ENCODE measurements around the gene NUCB2. TPM values are rescaled to one million over a fixed set of nuclear protein-coding genes. Genes with fewer than 3 reads are reported as not detected.
"Not testable (repeated sequence)": the region's sequence is repeated elsewhere in the genome, so short reads cannot be mapped to it uniquely, and the experiment has no call there.

The NUCB2 gene
- total RNA-seq = 114 and 128 TPM in 2 replicates

- intact Hi-C loops (cut with micrococcal nuclease) = loop anchor here (1.0 to 10.0 kb wide), 14 partner anchors 9 to 1840 kb away; partner anchors contain the start of genes C11orf58, GTF2H1, HPS5 and LDHA
These were observed at the start of gene NUCB2 for GRCh38 chr11:17276236-17277023. Gene NUCB2, plus strand, starts transcription at chr11:17276739. Its CDS starts 18,585 bp downstream, at chr11:17295324.

GRCh38 chr11:17228186-17228925 lies 48.2 kb upstream of the NUCB2 start:
- intact Hi-C loops (cut with micrococcal nuclease) = not testable (repeated sequence)

GRCh38 chr11:17229481-17230152 lies 46.9 kb upstream of the NUCB2 start:
- intact Hi-C loops (cut with micrococcal nuclease) = loop anchor here (1.0 to 2.0 kb wide), 9 partner anchors 21 to 369 kb away; partner anchors contain the start of gene NUCB2

- intact Hi-C loops (cut with micrococcal nuclease) = loop anchor here (1.0 to 2.0 kb wide), 10 partner anchors 23 to 368 kb away; partner anchors contain the start of genes NUCB2 and RPS13
These were observed 45.4 kb upstream of the NUCB2 start for GRCh38 chr11:17230867-17231851.

GRCh38 chr11:17233101-17233500 lies 43.4 kb upstream of the NUCB2 start:
- intact Hi-C loops (cut with micrococcal nuclease) = no loop called here

- intact Hi-C loops (cut with micrococcal nuclease) = no loop called here
These were observed 38.2 kb upstream of the NUCB2 start for GRCh38 chr11:17238377-17238776.

GRCh38 chr11:17239927-17240326 lies 36.6 kb upstream of the NUCB2 start:
- intact Hi-C loops (cut with micrococcal nuclease) = not testable (repeated sequence)

- intact Hi-C loops (cut with micrococcal nuclease) = no loop called here
These were observed 35.8 kb upstream of the NUCB2 start for GRCh38 chr11:17240780-17241179.

- intact Hi-C loops (cut with micrococcal nuclease) = not testable (repeated sequence)
These were observed 33.6 kb upstream of the NUCB2 start for GRCh38 chr11:17242954-17243353.

- intact Hi-C loops (cut with micrococcal nuclease) = no loop called here
These were observed 32.5 kb upstream of the NUCB2 start for GRCh38 chr11:17244046-17244445.

GRCh38 chr11:17250561-17251350 lies 25.8 kb upstream of the NUCB2 start:
- intact Hi-C loops (cut with micrococcal nuclease) = no loop called here

- intact Hi-C loops (cut with micrococcal nuclease) = no loop called here
These were observed 23.8 kb upstream of the NUCB2 start for GRCh38 chr11:17252704-17253103.

- intact Hi-C loops (cut with micrococcal nuclease) = no loop called here
These were observed 20.0 kb upstream of the NUCB2 start for GRCh38 chr11:17256512-17256911.

GRCh38 chr11:17257196-17257595 lies 19.3 kb upstream of the NUCB2 start:
- intact Hi-C loops (cut with micrococcal nuclease) = no loop called here

- intact Hi-C loops (cut with micrococcal nuclease) = no loop called here
These were observed 17.9 kb upstream of the NUCB2 start for GRCh38 chr11:17258670-17259069.

GRCh38 chr11:17259519-17259918 lies 17.0 kb upstream of the NUCB2 start:
- intact Hi-C loops (cut with micrococcal nuclease) = no loop called here

GRCh38 chr11:17260020-17260419 lies 16.5 kb upstream of the NUCB2 start:
- intact Hi-C loops (cut with micrococcal nuclease) = no loop called here

GRCh38 chr11:17263769-17264168 lies 12.8 kb upstream of the NUCB2 start:
- intact Hi-C loops (cut with micrococcal nuclease) = no loop called here

GRCh38 chr11:17266781-17267180 lies 9.8 kb upstream of the NUCB2 start:
- intact Hi-C loops (cut with micrococcal nuclease) = no loop called here

- intact Hi-C loops (cut with micrococcal nuclease) = no loop called here
These were observed 9.0 kb upstream of the NUCB2 start for GRCh38 chr11:17267576-17267975.

All from T-helper 1 cell treated with Interleukin-12 subunit alpha and Interleukin-12 subunit beta and Interleukin-4 antibody, amounts not matched to agents 30 ng/mL and 1 ng/mL, for 36 hours (primary cell).